Stomach (tissue), 4 donors: ENCODE data around the gene GAS1.

Experiments used
- EP300 ChIP-seq: sonication (generic); formaldehyde crosslinking; IDR thresholded peaks from one replicate; pipeline ENCODE4 v1.6.1; 2017; ENCODE audit warnings: antibody characterized with exemption
- POLR2A ChIP-seq, 4 donors: fragments of 450-650 bp; IDR thresholded peaks; one replicate each; pipeline ENCODE4 v1.6.1; 2016; ENCODE audit warnings: antibody characterized with exemption in 4 of 4, control low read depth in 2 of 4, mild to moderate bottlenecking in 1 of 4, moderate library complexity in 1 of 4
- POLR2AphosphoS5 ChIP-seq, 3 donors: sonication (generic); formaldehyde crosslinking; IDR thresholded peaks; one replicate each; pipeline ENCODE4 v1.6.1; 2016; ENCODE audit warnings: antibody characterized with exemption in 3 of 3
- TF ChIP-seq, protein P1 (sequence below), 7 experiments: fragments of 450-650 bp in 4 of 7; fragments of 200-600 bp in 3 of 7; sonication (generic) in 3 of 7; IDR thresholded peaks; one replicate each; pipeline ENCODE4 v1.5.1; 2016 to 2019; ENCODE audit warnings: antibody characterized with exemption in 7 of 7, control low read depth in 2 of 7, mild to moderate bottlenecking in 1 of 7

DNA sequence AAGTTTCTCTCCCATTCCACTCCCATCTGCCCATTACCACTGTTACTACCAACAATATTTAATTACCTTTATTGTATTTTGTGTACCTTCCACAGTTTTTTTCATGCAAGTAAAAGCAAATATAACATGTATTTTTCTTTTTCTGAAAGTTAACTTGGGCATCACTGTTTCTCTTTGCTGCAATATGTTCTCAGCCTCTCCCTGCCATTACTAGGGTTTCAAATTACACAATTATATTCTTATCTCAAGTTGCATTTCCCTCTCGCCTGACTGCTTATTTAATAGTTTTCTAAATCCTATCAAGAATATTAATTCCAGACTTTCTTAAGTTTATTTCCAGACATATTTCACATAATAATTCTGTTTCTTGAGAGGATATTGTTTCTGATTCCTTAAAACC, 46.9 kb upstream of the GAS1 start:
- TF ChIP-seq, protein P1, sequence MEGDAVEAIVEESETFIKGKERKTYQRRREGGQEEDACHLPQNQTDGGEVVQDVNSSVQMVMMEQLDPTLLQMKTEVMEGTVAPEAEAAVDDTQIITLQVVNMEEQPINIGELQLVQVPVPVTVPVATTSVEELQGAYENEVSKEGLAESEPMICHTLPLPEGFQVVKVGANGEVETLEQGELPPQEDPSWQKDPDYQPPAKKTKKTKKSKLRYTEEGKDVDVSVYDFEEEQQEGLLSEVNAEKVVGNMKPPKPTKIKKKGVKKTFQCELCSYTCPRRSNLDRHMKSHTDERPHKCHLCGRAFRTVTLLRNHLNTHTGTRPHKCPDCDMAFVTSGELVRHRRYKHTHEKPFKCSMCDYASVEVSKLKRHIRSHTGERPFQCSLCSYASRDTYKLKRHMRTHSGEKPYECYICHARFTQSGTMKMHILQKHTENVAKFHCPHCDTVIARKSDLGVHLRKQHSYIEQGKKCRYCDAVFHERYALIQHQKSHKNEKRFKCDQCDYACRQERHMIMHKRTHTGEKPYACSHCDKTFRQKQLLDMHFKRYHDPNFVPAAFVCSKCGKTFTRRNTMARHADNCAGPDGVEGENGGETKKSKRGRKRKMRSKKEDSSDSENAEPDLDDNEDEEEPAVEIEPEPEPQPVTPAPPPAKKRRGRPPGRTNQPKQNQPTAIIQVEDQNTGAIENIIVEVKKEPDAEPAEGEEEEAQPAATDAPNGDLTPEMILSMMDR (IDR thresholded peaks at IDR 0.05), result no peak
- TF ChIP-seq POLR2A (IDR thresholded peaks at IDR 0.05) (no peak), POLR2AphosphoS5 (IDR thresholded peaks at IDR 0.05) (no peak), EP300 (no peak)
